HG02642 (cell line): ENCODE data around the gene GATAD2A.
A peak's percentile ranks its signal among the peaks of the same experiment; 100 is the strongest.
"Not testable (repeated sequence)": the region's sequence is repeated elsewhere in the genome, so short reads cannot be mapped to it uniquely, and the experiment has no call there.

Experiments used
- ATAC-seq: cut with Tn5 transposase; IDR thresholded peaks from one replicate; pipeline ENCODE4 v1.9.1; 2021; ENCODE audit warnings: mild to moderate bottlenecking; ENCODE audit not compliant: unreplicated experiment, poor library complexity

Gene GATAD2A

GRCh38 chr19:19404879-19405860, at the start of gene GATAD2A:
Gene GATAD2A (plus strand): TSS chr19:19405675. CDS start chr19:19465346, 59,671 bp downstream.
- peak; percentile 79 for ATAC-seq

- ATAC-seq, result no peak
Measured at GRCh38 chr19:19356500-19356899, 49.0 kb upstream of the GATAD2A start.

- no peak for ATAC-seq
Measured at GRCh38 chr19:19356901-19357566, 48.4 kb upstream of the GATAD2A start.

- peak; percentile 66 for ATAC-seq
Measured at GRCh38 chr19:19361075-19361594, 44.3 kb upstream of the GATAD2A start.

DNA sequence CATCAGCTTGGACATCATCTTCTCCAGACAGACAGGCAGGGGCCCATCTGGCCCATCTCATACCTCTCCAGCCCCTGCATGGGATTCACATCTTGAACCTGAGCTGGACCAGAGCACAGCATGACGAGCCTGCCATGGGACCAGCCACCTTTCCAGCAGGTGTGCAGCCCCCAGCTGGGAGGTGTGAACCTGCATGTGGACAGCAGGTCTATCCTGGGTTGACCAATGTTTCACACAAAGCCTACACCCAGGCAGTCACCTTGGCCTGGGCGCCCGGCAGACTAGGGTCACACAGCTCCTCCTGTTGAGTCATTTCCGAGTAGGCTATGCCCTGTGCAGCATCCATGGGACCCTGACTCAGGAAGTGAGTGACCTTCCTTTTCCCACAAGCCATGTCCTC, 43.4 kb upstream of the GATAD2A start:
- ATAC-seq, result no peak

- ATAC-seq, result peak; percentile 71
Measured at GRCh38 chr19:19366434-19367396, 38.8 kb upstream of the GATAD2A start.

DNA sequence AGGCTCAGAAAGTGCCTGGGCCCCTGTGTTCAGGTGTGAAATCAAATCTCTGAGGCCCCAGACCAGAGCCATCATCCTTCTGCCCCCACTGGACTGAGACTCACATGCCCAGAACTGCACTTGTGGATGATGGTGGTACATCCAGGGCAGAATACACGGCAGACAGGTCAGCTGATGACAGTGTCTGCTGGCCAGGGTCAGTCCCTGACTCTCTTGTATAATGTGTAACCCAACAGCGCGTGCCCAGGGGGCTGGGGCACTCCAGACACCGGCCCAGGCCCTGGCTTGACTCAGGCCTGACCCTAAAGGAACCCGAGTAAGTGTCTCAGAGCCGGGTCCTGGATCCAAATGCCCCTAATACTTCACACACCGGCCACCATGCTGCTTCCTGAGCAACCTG, 37.4 kb upstream of the GATAD2A start:
- ATAC-seq, result no peak

GRCh38 chr19:19371059-19371458, 34.4 kb upstream of the GATAD2A start:
- no peak for ATAC-seq

DNA sequence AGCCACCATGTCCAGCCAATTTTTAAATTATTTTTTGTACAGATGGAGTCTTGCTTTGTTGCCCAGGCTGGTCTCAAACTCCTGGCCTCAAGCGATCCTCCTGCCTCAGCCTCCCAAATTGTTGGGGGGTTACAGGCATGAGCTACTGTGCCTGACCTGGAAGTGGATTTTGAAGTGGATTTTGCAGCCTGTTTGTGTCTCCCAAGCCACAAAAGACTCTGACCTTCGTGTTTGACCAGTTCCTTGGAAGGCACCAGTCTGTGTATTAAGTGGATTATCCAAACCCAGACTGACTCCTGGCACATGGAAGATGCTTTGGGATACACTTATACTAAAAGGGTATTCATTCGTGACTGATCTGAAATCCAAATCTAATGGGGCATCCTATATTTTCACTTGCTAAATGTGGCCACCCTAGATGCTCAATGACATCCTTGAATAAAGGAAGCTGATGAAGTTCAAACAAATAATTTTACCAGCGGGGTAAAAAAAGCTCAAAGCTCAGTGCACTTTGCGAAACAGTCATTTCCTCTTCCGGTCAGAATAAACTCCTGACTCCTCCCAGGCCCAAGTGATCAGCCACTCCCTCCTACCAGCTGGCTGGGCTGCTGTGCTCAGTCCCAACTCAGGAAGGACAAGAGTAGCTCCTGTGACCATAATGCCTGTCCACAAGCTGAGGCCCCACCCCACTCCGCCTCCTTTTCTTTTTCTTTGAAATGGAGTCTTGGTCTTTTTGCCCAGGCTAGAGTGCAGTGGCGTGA, 32.6 kb upstream of the GATAD2A start:
- ATAC-seq, result peak; percentile 83

GRCh38 chr19:19379527-19379926, 25.9 kb upstream of the GATAD2A start:
- no peak for ATAC-seq

DNA sequence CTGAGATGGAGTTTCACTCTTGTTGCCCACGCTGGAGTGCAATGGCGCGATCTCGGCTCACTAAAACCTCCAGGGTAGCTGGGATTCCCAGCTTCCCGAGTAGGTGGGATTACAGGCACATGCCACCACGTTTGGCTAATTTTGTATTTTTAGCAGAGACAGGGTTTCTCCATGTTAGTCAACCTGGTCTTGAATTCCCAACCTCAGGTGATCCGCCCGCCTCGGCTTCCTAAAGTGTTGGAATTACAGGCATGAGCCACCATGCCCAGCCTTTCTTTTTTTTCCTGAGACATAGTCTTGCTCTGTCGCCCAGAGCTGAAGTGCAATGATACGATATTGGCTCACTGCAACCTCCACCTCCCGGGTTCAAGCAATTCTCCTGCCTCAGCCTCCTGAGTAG, 25.2 kb upstream of the GATAD2A start:
- not testable (repeated sequence) for ATAC-seq

GRCh38 chr19:19381007-19381926, 24.2 kb upstream of the GATAD2A start:
- ATAC-seq, result no peak

DNA sequence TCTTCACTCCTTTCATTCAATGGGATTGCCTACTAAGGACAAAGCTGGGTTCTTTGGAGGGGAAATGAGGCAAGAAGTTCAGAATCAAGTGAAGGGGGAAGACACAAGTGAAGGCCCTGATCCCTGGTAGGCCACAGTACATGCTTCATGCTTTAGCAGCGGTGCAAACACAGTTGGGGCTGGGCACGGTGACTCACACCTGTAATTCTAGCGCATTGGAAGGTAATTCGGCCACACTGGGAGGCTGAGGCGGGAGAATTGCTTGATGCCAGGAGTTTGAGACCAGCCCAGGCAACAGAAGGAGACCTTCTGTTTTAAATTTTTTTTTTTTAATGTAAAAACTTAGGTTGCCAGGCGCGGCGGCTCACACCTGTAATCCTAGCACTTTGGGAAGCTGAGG, 23.4 kb upstream of the GATAD2A start:
- no peak for ATAC-seq

DNA sequence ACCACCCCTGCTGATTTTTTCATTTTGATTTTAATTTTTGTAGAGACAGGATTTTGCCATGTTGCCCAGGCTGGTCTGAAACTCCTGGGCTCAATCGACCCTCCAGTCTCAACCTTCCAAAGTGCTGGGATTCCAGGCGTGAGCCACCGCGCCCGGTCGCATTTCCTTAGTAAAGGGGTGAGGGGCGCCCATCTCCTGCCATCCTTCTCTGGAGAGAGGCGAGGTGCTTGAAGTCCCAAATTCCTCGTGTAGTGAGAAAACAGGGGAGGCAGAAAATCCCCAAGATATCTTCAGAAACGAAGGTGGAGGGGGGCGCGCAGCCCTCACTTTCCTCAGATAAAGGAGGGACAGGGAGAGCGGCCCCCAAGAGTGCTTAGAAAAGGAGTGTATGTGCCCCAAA, 21.0 kb upstream of the GATAD2A start:
- no peak for ATAC-seq

- ATAC-seq, result peak; percentile 93
Measured at GRCh38 chr19:19385131-19385895, 20.2 kb upstream of the GATAD2A start.

DNA sequence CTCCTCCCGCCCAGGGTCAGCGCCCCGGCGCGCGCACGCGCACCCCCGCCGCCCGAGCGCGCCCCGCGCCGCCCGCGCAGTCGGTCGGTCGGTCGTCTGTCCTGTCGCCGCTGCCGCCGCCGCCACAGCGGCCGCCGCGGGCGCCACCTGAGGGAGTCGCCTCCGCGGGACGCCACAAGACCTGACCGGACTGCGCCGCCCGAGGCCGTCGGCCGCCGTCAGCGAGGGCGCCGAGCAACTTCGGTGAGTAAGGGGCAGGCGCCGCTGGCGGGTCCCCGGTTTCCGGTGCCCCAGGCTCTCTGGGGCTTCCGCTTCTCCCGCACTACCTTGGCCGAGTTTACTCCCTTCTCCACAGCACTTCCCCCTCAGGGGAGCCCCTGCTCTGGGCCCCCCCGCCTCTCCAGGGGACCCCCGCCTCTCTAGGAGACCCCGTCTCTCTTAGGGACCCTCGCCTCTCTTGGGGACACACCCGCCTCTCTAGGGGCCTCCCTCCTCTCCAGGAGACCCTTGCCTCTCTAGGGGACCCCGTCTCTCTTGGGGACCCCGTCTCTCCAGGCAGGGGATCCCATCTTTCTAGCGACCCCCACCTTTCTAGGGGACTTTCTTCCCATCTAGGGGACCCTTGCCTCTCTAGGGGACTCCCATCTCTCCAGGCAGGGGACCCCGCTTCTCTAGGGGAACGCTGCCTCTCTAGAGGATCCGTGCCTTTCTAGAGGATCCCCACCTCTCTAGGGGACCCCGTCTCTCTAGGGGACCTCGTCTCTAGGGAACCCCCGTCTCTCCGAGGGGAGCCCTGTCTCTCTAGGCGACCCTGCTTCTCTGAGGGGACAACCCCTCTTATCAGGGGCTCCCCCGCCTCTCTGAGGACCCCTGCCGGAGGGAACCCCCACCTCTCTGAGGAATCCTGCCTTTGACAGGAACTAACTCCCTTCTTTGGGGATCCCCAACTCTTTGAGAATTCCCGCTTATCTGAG, 19.3 kb upstream of the GATAD2A start:
- no peak for ATAC-seq
